ENCODE data around the gene SLC22A7. TPM values are rescaled to one million over a fixed set of nuclear protein-coding genes. Genes with fewer than 3 reads are reported as not detected.

Gene SLC22A7
- polyA plus RNA-seq, 1 donor from 2014 or later: 2.3 TPM

DNA sequence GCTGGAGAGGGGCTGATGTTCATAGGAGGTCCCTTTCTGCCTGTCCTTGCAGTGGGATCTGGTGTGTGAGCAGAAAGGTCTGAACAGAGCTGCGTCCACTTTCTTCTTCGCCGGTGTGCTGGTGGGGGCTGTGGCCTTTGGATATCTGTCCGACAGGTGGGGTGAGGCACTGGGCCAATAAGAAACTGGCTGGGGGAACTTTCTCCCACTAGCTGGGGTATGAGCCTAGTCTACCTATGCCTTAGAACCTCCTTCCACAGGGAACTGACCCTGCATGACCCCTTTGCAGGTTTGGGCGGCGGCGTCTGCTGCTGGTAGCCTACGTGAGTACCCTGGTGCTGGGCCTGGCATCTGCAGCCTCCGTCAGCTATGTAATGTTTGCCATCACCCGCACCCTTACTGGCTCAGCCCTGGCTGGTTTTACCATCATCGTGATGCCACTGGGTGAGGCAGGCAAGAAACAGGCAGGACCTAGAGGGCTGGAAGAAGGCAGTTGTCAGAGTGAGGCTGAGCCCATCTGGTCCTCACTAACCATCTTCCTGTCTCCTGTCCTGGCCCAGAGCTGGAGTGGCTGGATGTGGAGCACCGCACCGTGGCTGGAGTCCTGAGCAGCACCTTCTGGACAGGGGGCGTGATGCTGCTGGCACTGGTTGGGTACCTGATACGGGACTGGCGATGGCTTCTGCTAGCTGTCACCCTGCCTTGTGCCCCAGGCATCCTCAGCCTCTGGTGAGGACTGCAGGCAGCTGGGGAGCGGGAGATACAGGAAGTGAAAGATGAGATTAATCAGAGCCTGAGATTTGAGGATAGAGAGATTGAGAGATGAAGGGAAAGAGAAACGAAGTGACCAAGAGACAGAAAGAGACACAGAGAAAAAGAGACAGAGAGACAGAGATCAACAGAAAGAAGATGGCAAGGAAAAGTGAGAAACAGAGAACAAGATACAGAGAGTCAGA lies 1.6 kb downstream of the SLC22A7 start:
- no peak for TF ChIP-seq SMC3 (conservative IDR thresholded peaks at IDR 0.05; ENCODE audit: poor library complexity)
- TF ChIP-seq RAD21 (conservative IDR thresholded peaks at IDR 0.05): no peak
- TF ChIP-seq EP300 (conservative IDR thresholded peaks at IDR 0.05; ENCODE audit: poor library complexity, severe bottlenecking): no peak
- no peak for TF ChIP-seq MXI1 (conservative IDR thresholded peaks at IDR 0.05; ENCODE audit: poor library complexity, severe bottlenecking)
- TF ChIP-seq, protein P1, sequence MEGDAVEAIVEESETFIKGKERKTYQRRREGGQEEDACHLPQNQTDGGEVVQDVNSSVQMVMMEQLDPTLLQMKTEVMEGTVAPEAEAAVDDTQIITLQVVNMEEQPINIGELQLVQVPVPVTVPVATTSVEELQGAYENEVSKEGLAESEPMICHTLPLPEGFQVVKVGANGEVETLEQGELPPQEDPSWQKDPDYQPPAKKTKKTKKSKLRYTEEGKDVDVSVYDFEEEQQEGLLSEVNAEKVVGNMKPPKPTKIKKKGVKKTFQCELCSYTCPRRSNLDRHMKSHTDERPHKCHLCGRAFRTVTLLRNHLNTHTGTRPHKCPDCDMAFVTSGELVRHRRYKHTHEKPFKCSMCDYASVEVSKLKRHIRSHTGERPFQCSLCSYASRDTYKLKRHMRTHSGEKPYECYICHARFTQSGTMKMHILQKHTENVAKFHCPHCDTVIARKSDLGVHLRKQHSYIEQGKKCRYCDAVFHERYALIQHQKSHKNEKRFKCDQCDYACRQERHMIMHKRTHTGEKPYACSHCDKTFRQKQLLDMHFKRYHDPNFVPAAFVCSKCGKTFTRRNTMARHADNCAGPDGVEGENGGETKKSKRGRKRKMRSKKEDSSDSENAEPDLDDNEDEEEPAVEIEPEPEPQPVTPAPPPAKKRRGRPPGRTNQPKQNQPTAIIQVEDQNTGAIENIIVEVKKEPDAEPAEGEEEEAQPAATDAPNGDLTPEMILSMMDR (IDR thresholded peaks at IDR 0.05; ENCODE audit: poor library complexity, severe bottlenecking): no peak
- TF ChIP-seq TAF1 (IDR thresholded peaks at IDR 0.05; ENCODE audit: low read depth): no peak
- no peak for TF ChIP-seq EZH2 (IDR thresholded peaks at IDR 0.05; ENCODE audit: borderline replicate concordance, insufficient read depth, low read length, poor library complexity, severe bottlenecking)
- no peak for TF ChIP-seq POLR2AphosphoS5 (IDR thresholded peaks at IDR 0.05)
- TF ChIP-seq, protein P2, sequence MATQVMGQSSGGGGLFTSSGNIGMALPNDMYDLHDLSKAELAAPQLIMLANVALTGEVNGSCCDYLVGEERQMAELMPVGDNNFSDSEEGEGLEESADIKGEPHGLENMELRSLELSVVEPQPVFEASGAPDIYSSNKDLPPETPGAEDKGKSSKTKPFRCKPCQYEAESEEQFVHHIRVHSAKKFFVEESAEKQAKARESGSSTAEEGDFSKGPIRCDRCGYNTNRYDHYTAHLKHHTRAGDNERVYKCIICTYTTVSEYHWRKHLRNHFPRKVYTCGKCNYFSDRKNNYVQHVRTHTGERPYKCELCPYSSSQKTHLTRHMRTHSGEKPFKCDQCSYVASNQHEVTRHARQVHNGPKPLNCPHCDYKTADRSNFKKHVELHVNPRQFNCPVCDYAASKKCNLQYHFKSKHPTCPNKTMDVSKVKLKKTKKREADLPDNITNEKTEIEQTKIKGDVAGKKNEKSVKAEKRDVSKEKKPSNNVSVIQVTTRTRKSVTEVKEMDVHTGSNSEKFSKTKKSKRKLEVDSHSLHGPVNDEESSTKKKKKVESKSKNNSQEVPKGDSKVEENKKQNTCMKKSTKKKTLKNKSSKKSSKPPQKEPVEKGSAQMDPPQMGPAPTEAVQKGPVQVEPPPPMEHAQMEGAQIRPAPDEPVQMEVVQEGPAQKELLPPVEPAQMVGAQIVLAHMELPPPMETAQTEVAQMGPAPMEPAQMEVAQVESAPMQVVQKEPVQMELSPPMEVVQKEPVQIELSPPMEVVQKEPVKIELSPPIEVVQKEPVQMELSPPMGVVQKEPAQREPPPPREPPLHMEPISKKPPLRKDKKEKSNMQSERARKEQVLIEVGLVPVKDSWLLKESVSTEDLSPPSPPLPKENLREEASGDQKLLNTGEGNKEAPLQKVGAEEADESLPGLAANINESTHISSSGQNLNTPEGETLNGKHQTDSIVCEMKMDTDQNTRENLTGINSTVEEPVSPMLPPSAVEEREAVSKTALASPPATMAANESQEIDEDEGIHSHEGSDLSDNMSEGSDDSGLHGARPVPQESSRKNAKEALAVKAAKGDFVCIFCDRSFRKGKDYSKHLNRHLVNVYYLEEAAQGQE (IDR thresholded peaks at IDR 0.05; ENCODE audit: borderline replicate concordance): no peak
- Histone ChIP-seq H3K4me2 (ENCODE audit: low read length) (no peak overlapping the region), H3K27me3 (ENCODE audit: insufficient read depth, low read depth, low read length) (no peaks in the 10 kb centered on the region), H3K4me3 (ENCODE audit: low read length) (no peak overlapping the region), H3K9me3 (ENCODE audit: low read length) (no peaks in the 10 kb centered on the region), H3F3A (ENCODE audit: insufficient read depth, low read length, poor library complexity, severe bottlenecking) (no peaks in the 10 kb centered on the region), H3K79me2 (replicated peaks; ENCODE audit: insufficient read depth, low read length) (no peaks in the 10 kb centered on the region), H3K36me3 (ENCODE audit: insufficient read depth, low read length) (no peaks in the 10 kb centered on the region), H2AFZ (ENCODE audit: low read depth, low read length) (no peak overlapping the region), H3K9ac (ENCODE audit: low read length) (no peak overlapping the region), H3K27ac (ENCODE audit: low read length) (no peak overlapping the region), H4K20me1 (ENCODE audit: insufficient read depth) (no peaks in the 10 kb centered on the region), H3K9me2 (ENCODE audit: insufficient read depth, low read length) (no peaks in the 10 kb centered on the region)

DNA sequence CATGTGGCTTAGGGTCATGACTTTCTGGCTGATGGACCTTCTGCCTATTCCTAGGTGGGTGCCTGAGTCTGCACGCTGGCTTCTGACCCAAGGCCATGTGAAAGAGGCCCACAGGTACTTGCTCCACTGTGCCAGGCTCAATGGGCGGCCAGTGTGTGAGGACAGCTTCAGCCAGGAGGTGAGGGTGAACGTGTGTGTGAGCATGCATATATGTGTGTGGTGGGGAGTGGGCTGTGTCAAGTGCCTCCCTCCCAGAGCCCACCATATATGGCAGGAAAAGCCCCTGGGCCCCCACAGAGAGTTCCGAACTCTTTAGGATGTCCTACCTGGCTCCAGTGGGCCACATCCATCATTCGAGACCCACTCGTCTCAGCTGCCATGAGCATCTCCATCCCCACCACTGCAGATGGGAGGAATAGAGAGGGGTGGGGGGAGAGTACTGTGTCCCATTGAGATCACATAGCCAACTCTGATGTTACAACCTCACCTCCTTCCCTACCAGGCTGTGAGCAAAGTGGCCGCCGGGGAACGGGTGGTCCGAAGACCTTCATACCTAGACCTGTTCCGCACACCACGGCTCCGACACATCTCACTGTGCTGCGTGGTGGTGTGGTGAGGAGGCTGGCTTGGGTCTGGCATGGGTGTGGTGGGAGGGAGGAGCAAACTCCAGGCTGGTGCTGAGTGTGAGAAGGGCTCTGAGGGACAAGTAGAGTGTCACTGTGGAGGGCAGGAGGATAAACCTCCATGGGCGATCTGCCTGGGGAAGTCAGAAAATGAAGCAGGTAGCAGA lies 3.2 kb downstream of the SLC22A7 start:
- no peak overlapping the region for H3K4me2 ChIP-seq (ENCODE audit: low read length)
- no peaks in the 10 kb centered on the region for H3K9me2 ChIP-seq (ENCODE audit: insufficient read depth, low read length)
- H3F3A ChIP-seq (ENCODE audit: insufficient read depth, low read length, poor library complexity, severe bottlenecking): no peaks in the 10 kb centered on the region
- no peaks in the 10 kb centered on the region for H3K36me3 ChIP-seq (ENCODE audit: insufficient read depth, low read length)
- H3K79me2 ChIP-seq (replicated peaks; ENCODE audit: insufficient read depth, low read length): no peaks in the 10 kb centered on the region
- no peaks in the 10 kb centered on the region for H3K27me3 ChIP-seq (ENCODE audit: insufficient read depth, low read depth, low read length)
- no peak overlapping the region for H3K9ac ChIP-seq (ENCODE audit: low read length)
- H3K9me3 ChIP-seq (ENCODE audit: low read length): no peaks in the 10 kb centered on the region
- H3K27ac ChIP-seq (ENCODE audit: low read length): no peak overlapping the region
- TF ChIP-seq EZH2 (IDR thresholded peaks at IDR 0.05; ENCODE audit: borderline replicate concordance, insufficient read depth, low read length, poor library complexity, severe bottlenecking) (no peak), RAD21 (conservative IDR thresholded peaks at IDR 0.05) (no peak), SMC3 (conservative IDR thresholded peaks at IDR 0.05; ENCODE audit: poor library complexity) (no peak), POLR2AphosphoS5 (IDR thresholded peaks at IDR 0.05) (no peak)
- H4K20me1 ChIP-seq (ENCODE audit: insufficient read depth): no peaks in the 10 kb centered on the region
- no peak overlapping the region for H3K4me3 ChIP-seq (ENCODE audit: low read length)
- H2AFZ ChIP-seq (ENCODE audit: low read depth, low read length): no peak overlapping the region

Data from neural cell (in vitro differentiated cells).